HG02840 (cell line): ENCODE data around the gene TNFRSF11A.
A peak's percentile ranks its signal among the peaks of the same experiment; 100 is the strongest.

Experiments used
- ATAC-seq: cut with Tn5 transposase; IDR thresholded peaks from one replicate; pipeline ENCODE4 v1.9.1; 2021; ENCODE audit warnings: mild to moderate bottlenecking, moderate library complexity, moderate number of reproducible peaks; ENCODE audit not compliant: unreplicated experiment, low FRiP score

TNFRSF11A gene

GRCh38 chr18:62324917-62325805 is at the start of gene TNFRSF11A:
TNFRSF11A (plus strand) TSS chr18:62325310; CDS start chr18:62325353, 43 bp downstream.
- ATAC-seq, result peak; percentile 59

GRCh38 chr18:62277045-62277444 is 48.1 kb upstream of the TNFRSF11A start:
- ATAC-seq, result no peak

- no peak for ATAC-seq
Observed at GRCh38 chr18:62279561-62279960, 45.5 kb upstream of the TNFRSF11A start.

- ATAC-seq, result no peak
Observed at GRCh38 chr18:62280058-62280457, 45.1 kb upstream of the TNFRSF11A start.

GRCh38 chr18:62280786-62281185 is 44.3 kb upstream of the TNFRSF11A start:
- no peak for ATAC-seq

GRCh38 chr18:62281684-62282083 is 43.4 kb upstream of the TNFRSF11A start:
- no peak for ATAC-seq

- ATAC-seq, result no peak
Observed at GRCh38 chr18:62282188-62282629, 42.9 kb upstream of the TNFRSF11A start.

GRCh38 chr18:62284637-62285036 is 40.5 kb upstream of the TNFRSF11A start:
- no peak for ATAC-seq

GRCh38 chr18:62285281-62285680 is 39.8 kb upstream of the TNFRSF11A start:
- ATAC-seq, result no peak

- ATAC-seq, result peak; percentile 39
Observed at GRCh38 chr18:62287781-62288664, 37.1 kb upstream of the TNFRSF11A start.

GRCh38 chr18:62288665-62289008 is 36.5 kb upstream of the TNFRSF11A start:
- peak; percentile 45 for ATAC-seq

GRCh38 chr18:62289047-62289446 is 36.1 kb upstream of the TNFRSF11A start:
- peak; percentile 71 for ATAC-seq

- ATAC-seq, result no peak
Observed at GRCh38 chr18:62294073-62294472, 31.0 kb upstream of the TNFRSF11A start.

- ATAC-seq, result no peak
Observed at GRCh38 chr18:62300359-62300963, 24.6 kb upstream of the TNFRSF11A start.

- ATAC-seq, result no peak
Observed at GRCh38 chr18:62301322-62301721, 23.8 kb upstream of the TNFRSF11A start.

- ATAC-seq, result no peak
Observed at GRCh38 chr18:62312851-62313250, 12.3 kb upstream of the TNFRSF11A start.

- ATAC-seq, result no peak
Observed at GRCh38 chr18:62318228-62319180, 6.6 kb upstream of the TNFRSF11A start.

GRCh38 chr18:62321201-62321600 is 3.9 kb upstream of the TNFRSF11A start:
- ATAC-seq, result no peak

GRCh38 chr18:62323483-62324180 is 1.5 kb upstream of the TNFRSF11A start:
- ATAC-seq, result no peak
